ENCODE measurements around the gene GUCY2F. TPM values are rescaled to one million over a fixed set of nuclear protein-coding genes. Genes with fewer than 3 reads are reported as not detected.
A peak's percentile ranks its signal among the peaks of the same experiment; 100 is the strongest.

GUCY2F gene
- total and polyA plus RNA-seq, 2 donors (not counting 1 experiment from before 2014, with no cell fraction given) = under 0.01 TPM; not detected in 1

- H4K20me1 ChIP-seq (ENCODE audit: control insufficient read depth, extremely low read depth, insufficient read depth, low read length) = no peaks in the 10 kb centered on the region
- no peak overlapping the region for H2AFZ ChIP-seq (ENCODE audit: low read length)
- no peak overlapping the region for H3K9ac ChIP-seq (ENCODE audit: insufficient read depth, low read length)
- no peaks in the 10 kb centered on the region for H3K36me3 ChIP-seq (ENCODE audit: control insufficient read depth, insufficient read depth, low read length)
- H3K9me3 ChIP-seq (ENCODE audit: control insufficient read depth, insufficient read depth, low read depth, low read length) = no peaks in the 10 kb centered on the region
- no peak overlapping the region for H3K4me3 ChIP-seq (replicated peaks in 1 of 4; ENCODE audit: control extremely low read depth in 1 of 4, insufficient read depth in 1 of 4, low read depth in 3 of 4, low read length in 4 of 4)
- no peak for DNase-seq (ENCODE audit: low read depth in 2 of 2)
- no peak overlapping the region for H3K4me2 ChIP-seq (ENCODE audit: extremely low read depth, insufficient read depth, low read length)
- no peak for TF ChIP-seq EZH2 (IDR thresholded peaks at IDR 0.05; ENCODE audit: low read length, missing control alignments)
- TF ChIP-seq CTCF (conservative IDR thresholded peaks at IDR 0.05 in 1 of 2, IDR thresholded peaks at IDR 0.05 in 1 of 2; ENCODE audit: low read depth in 1 of 2, low read length in 2 of 2) = no peak
- no peak overlapping the region for H3K27ac ChIP-seq (ENCODE audit: insufficient read depth, low read length)
- H3K4me1 ChIP-seq (ENCODE audit: control insufficient read depth, extremely low read depth, insufficient read depth, low read length) = no peaks in the 10 kb centered on the region
- no peaks in the 10 kb centered on the region for H3K79me2 ChIP-seq (ENCODE audit: control insufficient read depth, insufficient read depth, low read length)
- H3K27me3 ChIP-seq (ENCODE audit: control insufficient read depth, insufficient read depth, low read length) = no peaks in the 10 kb centered on the region
Observed at GRCh38 chrX:109356684-109357083, 125.2 kb downstream of the GUCY2F start.

DNA sequence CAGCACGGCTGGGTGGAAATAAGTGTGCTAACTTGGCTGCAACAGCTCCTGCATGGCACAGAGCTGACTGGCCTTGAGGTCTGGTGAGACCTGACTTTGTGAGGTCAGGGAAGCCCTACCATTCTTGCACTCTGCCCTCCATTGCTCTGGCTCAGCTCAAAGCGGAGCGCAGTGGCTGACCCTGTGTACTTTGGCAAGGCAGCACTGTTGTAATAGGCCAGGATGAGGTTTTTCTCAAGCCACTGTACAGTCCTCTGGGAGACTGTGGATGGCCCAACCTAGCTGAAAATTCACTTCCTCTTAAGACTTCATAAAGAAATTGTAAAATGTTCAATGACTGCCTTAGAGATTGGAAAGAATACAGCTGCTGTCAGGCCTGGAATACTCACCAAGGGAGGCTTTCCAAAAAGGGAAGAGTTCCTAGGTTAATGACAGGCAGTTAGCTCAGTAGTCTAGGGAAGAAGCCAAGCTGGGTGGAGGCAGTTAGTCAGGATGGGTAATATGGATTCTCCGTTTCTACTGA is 129.8 kb downstream of the GUCY2F start:
- Histone ChIP-seq H4K20me1 (ENCODE audit: control insufficient read depth, extremely low read depth, insufficient read depth, low read length) (no peaks in the 10 kb centered on the region), H3K79me2 (ENCODE audit: control insufficient read depth, insufficient read depth, low read length) (no peaks in the 10 kb centered on the region), H3K9me3 (ENCODE audit: control insufficient read depth, insufficient read depth, low read depth, low read length) (no peaks in the 10 kb centered on the region), H3K27ac (ENCODE audit: insufficient read depth, low read length) (no peak overlapping the region), H3K9ac (ENCODE audit: insufficient read depth, low read length) (no peak overlapping the region), H3K4me3 (replicated peaks in 1 of 4; ENCODE audit: control extremely low read depth in 1 of 4, insufficient read depth in 1 of 4, low read depth in 3 of 4, low read length in 4 of 4) (no peak overlapping the region), H3K4me1 (ENCODE audit: control insufficient read depth, extremely low read depth, insufficient read depth, low read length) (no peaks in the 10 kb centered on the region), H3K4me2 (ENCODE audit: extremely low read depth, insufficient read depth, low read length) (no peak overlapping the region), H3K36me3 (ENCODE audit: control insufficient read depth, insufficient read depth, low read length) (no peaks in the 10 kb centered on the region), H3K27me3 (ENCODE audit: control insufficient read depth, insufficient read depth, low read length) (no peaks in the 10 kb centered on the region), H2AFZ (ENCODE audit: low read length) (no peak overlapping the region)
- peak in 1 of 2 donors; percentile 63 for DNase-seq (ENCODE audit: low read depth in 2 of 2)
- TF ChIP-seq CTCF (conservative IDR thresholded peaks at IDR 0.05 in 1 of 2, IDR thresholded peaks at IDR 0.05 in 1 of 2; ENCODE audit: low read depth in 1 of 2, low read length in 2 of 2) (no peak), EZH2 (IDR thresholded peaks at IDR 0.05; ENCODE audit: low read length, missing control alignments) (no peak)

DNA sequence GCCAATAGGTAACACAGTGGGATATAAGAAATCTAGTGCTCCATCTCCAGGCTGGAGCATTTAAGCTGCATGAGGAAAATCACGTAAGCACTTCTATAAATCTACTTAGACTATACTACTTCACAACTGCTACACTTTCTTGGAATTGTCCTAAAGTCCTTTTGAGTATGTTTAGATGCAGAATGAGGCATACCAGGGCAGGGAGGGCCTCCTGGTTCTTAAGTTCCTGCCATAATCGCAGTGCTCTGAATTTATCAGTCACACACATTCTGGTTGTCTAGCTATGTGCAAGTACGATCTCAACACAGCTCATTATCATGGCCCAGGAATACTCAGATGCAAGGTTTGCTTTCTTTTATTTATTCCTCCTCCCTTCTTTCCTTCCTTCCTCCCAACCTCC is 130.3 kb downstream of the GUCY2F start:
- no peak overlapping the region for H3K4me3 ChIP-seq (replicated peaks in 1 of 4; ENCODE audit: control extremely low read depth in 1 of 4, insufficient read depth in 1 of 4, low read depth in 3 of 4, low read length in 4 of 4)
- H3K4me1 ChIP-seq (ENCODE audit: control insufficient read depth, extremely low read depth, insufficient read depth, low read length) = no peaks in the 10 kb centered on the region
- no peak overlapping the region for H3K9ac ChIP-seq (ENCODE audit: insufficient read depth, low read length)
- H3K79me2 ChIP-seq (ENCODE audit: control insufficient read depth, insufficient read depth, low read length) = no peaks in the 10 kb centered on the region
- no peaks in the 10 kb centered on the region for H4K20me1 ChIP-seq (ENCODE audit: control insufficient read depth, extremely low read depth, insufficient read depth, low read length)
- DNase-seq (ENCODE audit: low read depth in 2 of 2) = no peak
- no peak overlapping the region for H3K27ac ChIP-seq (ENCODE audit: insufficient read depth, low read length)
- no peaks in the 10 kb centered on the region for H3K36me3 ChIP-seq (ENCODE audit: control insufficient read depth, insufficient read depth, low read length)
- no peak overlapping the region for H3K4me2 ChIP-seq (ENCODE audit: extremely low read depth, insufficient read depth, low read length)
- H3K9me3 ChIP-seq (ENCODE audit: control insufficient read depth, insufficient read depth, low read depth, low read length) = no peaks in the 10 kb centered on the region
- no peaks in the 10 kb centered on the region for H3K27me3 ChIP-seq (ENCODE audit: control insufficient read depth, insufficient read depth, low read length)
- TF ChIP-seq CTCF (conservative IDR thresholded peaks at IDR 0.05 in 1 of 2, IDR thresholded peaks at IDR 0.05 in 1 of 2; ENCODE audit: low read depth in 1 of 2, low read length in 2 of 2) (no peak), EZH2 (IDR thresholded peaks at IDR 0.05; ENCODE audit: low read length, missing control alignments) (no peak)
- no peak overlapping the region for H2AFZ ChIP-seq (ENCODE audit: low read length)
